ENCODE data around the gene WDR72.
"Not testable (repeated sequence)": the region's sequence is repeated elsewhere in the genome, so short reads cannot be mapped to it uniquely, and the experiment has no call there.

Gene WDR72

GRCh38 chr15:53559364-53560277, 199.8 kb downstream of the WDR72 start:
- no peak for DNase-seq (ENCODE audit: low read depth)
- no peak overlapping the region for H3K4me3 ChIP-seq (ENCODE audit: low read length)
- no peak for TF ChIP-seq CTCF (conservative IDR thresholded peaks at IDR 0.05; ENCODE audit: low read depth, low read length)

DNA sequence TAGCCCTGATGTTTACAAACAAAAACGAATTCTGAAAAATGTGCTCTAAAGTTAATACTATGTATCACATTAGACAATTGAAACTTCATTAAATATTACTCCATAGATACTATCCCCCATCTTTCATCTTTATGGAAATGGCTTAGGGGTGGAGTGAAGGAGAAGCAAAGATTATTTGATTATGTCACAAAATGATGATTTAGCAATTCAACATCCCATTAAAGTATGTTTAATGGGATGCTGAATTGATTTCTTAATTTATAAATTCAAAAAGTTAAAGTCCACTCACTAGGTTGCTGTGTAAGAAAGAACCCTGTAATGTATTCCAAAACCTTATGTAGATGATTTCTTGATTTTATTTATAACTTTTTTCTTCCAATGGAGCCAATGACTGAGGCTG, 201.1 kb downstream of the WDR72 start:
- no peak overlapping the region for H3K4me3 ChIP-seq (ENCODE audit: low read length)
- no peak for DNase-seq (ENCODE audit: low read depth)
- TF ChIP-seq CTCF (conservative IDR thresholded peaks at IDR 0.05; ENCODE audit: low read depth, low read length): no peak

GRCh38 chr15:53555226-53555625, 204.2 kb downstream of the WDR72 start:
- no peak for DNase-seq (ENCODE audit: low read depth)
- no peak overlapping the region for H3K4me3 ChIP-seq (ENCODE audit: low read length)
- no peak for TF ChIP-seq CTCF (conservative IDR thresholded peaks at IDR 0.05; ENCODE audit: low read depth, low read length)

DNA sequence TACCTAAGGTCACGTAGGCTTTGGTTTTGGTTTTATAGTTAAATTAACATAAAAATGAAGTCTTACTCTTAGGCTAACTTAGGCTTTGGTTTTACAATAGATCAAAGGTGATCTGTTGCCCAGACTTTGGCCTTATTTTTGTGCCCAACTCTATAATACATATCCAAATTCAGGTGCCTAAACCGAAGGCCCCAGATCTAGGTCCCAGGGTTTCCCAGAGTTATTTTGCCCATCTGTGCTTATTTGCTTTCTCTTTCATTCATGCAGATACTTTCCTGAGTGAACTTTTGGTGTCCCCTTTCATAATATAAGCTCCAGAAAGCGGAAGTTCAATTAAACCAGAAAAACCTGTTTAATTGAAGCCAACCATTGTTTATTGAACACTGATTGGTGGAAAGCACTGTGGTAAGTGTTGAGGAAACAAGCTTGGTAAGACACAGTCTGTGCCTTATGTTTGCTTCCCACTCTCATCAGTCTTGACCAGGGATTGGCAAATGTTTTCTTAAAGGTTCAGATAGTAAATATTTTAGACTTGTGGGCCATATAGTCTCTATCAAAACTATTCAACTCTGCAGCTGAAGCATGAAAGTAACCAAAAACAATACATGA, 209.7 kb downstream of the WDR72 start:
- DNase-seq (ENCODE audit: low read depth): no peak
- no peak for TF ChIP-seq CTCF (conservative IDR thresholded peaks at IDR 0.05; ENCODE audit: low read depth, low read length)
- no peak overlapping the region for H3K4me3 ChIP-seq (ENCODE audit: low read length)

DNA sequence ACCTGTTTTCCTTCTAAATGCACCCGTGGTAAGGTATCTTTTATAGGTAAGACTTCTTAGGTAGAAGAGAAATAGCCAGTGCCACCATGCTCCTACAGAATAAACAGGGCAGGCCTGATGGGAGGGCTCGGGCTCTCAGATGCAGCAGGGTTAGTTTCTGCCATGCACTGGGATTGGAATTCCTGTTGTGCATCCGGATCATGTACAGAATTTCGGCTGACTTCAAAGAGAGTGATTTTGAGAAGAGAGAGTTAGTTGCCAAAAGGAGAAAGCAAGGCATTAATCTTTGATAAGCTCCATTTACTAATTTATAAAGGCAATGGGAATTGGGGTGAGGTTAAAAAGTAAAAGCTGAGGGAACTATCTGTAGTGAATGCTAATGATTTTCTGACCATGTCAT, 211.2 kb downstream of the WDR72 start:
- no peak overlapping the region for H3K4me3 ChIP-seq (ENCODE audit: low read length)
- TF ChIP-seq CTCF (conservative IDR thresholded peaks at IDR 0.05; ENCODE audit: low read depth, low read length): no peak
- DNase-seq (ENCODE audit: low read depth): no peak

DNA sequence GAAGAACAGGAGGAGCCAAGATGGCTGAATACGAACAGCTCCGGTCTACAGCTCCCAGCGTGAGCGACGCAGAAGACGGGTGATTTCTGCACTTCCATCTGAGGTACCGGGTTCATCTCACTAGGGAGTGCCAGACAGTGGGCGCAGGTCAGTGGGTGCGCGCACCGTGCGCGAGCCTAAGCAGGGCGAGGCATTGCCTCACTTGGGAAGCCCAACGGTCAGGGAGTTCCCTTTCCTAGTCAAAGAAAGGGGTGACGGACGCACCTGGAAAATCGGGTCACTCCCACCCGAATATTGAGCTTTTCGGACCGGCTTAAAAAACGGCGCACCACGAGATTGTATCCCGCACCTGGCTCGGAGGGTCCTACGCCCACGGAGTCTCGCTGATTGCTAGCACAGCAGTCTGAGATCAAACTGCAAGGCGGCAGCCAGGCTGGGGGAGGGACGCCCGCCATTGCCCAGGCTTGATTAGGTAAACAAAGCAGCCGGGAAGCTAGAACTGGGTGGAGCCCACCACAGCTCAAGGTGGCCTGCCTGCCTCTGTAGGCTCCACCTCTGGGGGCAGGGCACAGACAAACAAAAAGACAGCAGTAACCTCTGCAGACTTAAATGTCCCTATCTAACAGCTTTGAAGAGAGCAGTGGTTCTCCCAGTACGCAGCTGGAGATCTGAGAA, 218.7 kb downstream of the WDR72 start:
- DNase-seq (ENCODE audit: low read depth); H3K4me3 ChIP-seq (ENCODE audit: low read length): not testable (repeated sequence)

DNA sequence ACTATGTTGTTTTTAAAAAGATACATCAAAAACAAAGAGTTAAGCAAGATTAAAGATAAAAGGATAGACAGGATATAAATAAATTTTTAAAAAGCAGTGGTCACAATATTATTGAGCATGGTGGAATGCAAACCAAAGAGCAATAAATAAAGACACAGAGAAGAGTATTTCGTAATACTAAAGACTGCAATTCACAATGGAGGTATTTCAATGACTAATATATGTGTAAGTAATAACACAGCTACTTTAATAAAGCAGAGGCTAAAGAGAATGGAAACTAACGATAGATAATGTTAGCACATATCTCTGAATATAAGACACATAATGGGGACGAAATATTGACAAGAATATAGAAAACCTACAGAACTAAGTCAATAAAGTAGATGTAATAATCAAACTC, 219.6 kb downstream of the WDR72 start:
- no peak for DNase-seq (ENCODE audit: low read depth)
- TF ChIP-seq CTCF (conservative IDR thresholded peaks at IDR 0.05; ENCODE audit: low read depth, low read length): no peak
- no peak overlapping the region for H3K4me3 ChIP-seq (ENCODE audit: low read length)

Data from retinal pigment epithelial cell (primary cell).